ENCODE measurements around the gene HPSE2. TPM values are rescaled to one million over a fixed set of nuclear protein-coding genes. Genes with fewer than 3 reads are reported as not detected.
A peak's percentile ranks its signal among the peaks of the same experiment; 100 is the strongest.

HPSE2 gene
- total RNA-seq, 1 donor from 2014 or later: not detected

DNA sequence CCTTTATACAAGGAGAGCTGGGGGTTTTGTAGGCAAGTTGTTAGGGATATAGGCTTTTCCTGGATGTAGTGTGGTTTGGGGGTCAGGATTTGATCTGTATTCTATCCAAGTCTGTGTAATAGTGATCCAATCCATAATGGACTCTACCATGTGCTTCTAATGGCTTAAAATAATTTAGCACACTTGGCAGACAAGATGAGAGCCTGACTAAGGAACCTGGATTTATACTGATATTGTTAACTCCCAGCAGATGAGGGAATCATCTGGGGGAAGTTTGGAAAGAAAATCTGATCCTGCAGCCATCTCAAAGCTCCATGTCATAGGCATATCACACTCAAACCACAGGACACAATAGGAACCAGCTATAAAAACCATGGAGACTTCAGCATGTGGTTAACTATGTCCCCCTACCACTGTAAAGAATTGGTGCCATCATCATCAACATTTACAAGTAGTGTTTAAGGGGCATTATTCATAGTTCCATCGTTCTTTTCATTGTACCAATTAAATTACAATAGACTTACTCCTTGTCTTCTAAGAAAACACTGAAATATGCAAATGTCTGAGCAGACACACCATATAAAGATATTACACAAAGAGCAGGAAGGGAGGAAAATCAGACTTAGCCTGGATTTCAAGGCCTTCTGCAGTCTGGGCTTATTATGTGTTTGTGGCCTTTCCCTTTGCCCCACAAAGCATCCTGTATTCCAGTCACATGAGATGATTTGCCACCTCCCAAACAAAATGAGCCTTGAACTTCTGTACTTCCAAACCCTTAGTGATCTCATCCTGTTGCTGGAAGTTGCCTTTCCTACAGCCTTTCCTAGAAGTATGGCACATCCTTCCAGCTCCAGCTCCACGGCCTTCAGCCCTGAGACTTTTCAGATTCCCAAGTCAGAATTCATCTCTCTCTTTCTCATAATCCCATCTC, 766.4 kb downstream of the HPSE2 start:
- intact Hi-C loops (cut with DNase I): loop anchor here (5.0 to 10.0 kb wide), 2 partner anchors 196 to 778 kb away; no protein-coding TSS in a partner anchor
- DNase-seq (no peak), ATAC-seq (ENCODE audit: poor library complexity) (no peak)

DNA sequence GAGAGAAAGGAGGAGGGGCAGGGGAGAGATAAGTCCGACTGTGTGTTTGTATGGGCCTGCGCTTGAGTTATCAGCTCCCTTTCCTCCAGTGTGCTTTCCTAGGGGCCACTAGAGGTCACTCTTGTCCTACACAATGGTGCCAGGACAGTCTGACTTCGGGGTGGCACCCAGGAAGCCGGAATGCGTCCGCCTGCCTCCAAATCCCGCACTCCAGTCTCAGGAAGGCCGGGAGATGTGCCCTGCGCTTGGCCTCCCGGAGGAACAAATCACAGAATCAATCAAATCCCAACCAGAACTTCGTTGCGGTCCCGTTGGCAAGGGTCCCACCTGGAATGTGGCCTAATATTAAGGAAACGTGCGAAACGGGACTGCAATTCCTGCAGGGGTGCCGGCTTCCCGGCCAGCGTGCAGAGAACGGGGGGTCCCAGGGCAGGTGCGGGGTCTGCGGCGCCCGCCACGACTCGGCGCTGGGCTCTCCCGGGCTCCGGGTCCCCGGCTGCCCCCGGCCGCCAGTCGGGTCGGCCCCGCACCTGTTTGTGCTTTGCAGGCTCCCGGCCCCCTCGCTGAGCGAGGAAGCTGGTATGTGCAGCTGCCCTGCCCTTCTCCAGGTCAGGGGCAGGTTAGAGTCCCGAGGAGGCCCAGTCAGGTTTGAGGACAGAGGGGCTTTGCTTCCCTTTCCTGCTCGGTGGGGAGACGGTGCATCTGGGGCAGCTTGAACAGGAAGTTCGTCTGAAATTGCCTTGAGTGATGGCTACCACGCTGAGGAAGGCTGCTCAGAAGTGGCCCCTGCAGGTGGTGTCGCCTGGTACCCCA, 767.9 kb downstream of the HPSE2 start:
- intact Hi-C loops (cut with DNase I): loop anchor here (5.0 to 10.0 kb wide), 2 partner anchors 197 to 780 kb away; no protein-coding TSS in a partner anchor
- DNase-seq (peak; percentile 74), ATAC-seq (ENCODE audit: poor library complexity) (peak; percentile 97)

DNA sequence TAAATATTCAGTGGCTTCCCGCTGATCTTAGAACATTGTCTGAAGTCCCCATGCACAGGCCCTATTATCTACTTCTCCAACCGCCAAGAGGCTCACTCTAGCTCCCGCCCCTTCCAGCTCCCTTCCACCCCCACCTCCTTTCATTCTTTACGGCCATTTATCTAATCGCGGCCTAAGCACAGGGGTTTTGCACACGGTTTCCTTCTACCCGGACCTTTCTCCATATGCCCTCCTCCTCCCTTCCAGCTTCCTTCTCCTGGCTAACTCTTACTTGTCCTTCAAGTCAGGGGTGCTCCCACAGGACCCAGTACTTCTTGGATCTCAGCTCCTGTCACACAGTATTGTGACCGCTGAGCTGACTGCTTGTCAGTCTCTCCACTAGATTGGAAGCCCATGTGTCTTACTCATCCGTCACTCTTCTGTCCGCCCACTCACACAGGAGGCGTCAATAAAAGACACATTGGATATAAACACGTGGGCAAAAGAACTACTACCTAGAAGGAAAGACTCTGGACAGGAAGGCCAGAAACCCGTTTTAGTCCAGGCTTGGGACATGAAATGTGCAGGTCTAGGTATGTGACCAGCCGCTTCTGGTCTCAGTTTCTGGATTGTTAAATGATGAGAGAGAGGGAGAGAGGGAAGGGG, 768.7 kb downstream of the HPSE2 start:
- DNase-seq: no peak
- ATAC-seq (ENCODE audit: poor library complexity): no peak
- intact Hi-C loops (cut with DNase I): loop anchor here (5.0 to 10.0 kb wide), 2 partner anchors 198 to 780 kb away; no protein-coding TSS in a partner anchor

DNA sequence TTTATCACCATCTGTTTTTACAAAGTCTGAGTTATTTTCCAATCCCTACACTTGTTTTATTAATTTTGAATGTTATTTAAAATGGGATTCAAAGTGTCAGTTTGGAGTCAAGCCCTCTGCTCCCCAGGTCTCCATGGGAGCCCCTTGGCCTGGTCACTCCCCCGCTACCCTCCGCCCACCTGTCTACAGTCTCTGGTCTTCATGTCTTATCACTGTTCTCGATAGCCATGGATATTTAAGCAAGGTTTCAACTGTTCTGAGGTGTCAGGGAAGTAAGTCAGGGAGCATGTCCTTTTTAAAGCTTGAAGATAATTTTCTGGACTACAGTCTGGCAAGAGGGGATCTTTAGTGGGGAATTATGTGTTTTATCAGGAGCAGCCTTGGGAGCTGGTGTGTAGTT, 769.8 kb downstream of the HPSE2 start:
- intact Hi-C loops (cut with DNase I): loop anchor here (5.0 to 10.0 kb wide), 2 partner anchors 199 to 781 kb away; no protein-coding TSS in a partner anchor
- ATAC-seq (ENCODE audit: poor library complexity): peak; percentile 14

DNA sequence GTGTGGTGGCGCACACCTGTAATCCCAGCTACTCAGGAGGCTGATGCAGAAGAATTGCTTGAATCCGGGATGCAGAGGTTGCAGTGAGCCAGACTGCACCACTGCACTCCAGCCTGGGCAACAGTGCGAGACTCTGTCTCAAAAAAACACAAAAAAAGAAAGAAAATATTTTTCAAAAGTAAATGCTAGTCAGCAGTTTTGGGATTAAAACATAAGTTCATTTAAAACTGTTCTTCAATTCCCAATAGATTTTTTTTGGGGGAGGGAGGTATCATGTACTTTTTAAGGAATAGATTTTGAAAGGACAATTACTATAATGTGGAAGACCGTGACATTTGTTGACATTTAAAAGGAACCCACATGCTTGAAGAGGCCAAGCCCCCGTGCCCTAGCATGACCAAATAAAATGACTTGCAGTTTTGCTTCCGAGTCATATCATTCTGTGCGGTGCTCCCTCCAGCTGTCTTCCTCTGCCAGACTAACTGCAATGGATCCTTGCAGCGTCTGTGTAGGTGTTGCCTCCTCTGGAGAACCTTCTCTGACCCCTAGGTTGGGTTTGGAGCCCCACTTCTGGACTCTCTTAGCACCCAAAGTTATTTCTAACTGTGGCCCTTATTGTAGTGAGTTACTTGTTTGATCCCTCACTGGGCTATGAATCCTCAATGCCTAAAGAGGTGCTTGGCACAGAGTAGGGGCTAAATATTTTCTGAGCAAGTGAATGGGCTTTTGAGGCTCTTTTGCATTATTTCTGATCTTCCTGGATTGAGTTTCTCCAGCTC, 771.5 kb downstream of the HPSE2 start:
- intact Hi-C loops (cut with DNase I): loop anchor here (10.0 kb wide), 1 partner anchor 201 kb away; no protein-coding TSS in a partner anchor
- ATAC-seq (ENCODE audit: poor library complexity): no peak
- no peak for DNase-seq

More for the DNA sequence above, 769.8 kb downstream of the HPSE2 start:
- no peak for DNase-seq

DNA sequence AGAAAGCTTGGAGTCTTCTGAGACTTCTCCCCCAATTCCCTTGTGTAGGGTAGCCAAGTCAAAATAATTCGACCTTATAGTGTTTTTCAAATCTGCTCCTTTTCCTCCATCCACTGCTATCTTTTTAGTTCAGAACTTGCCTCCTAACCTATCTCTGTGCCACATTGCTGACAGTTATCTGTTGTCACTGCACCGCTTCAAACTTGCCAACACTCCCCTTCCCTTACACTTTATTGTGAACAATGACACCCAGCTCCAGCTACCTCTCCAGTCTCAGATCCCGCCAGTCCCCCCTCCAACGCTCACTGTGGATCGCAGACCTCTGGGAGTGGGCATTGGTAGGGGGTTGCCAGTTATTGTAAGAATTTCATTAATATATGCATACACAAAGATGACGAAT, 772.6 kb downstream of the HPSE2 start:
- ATAC-seq (ENCODE audit: poor library complexity) (no peak), DNase-seq (no peak)
- intact Hi-C loops (cut with DNase I): loop anchor here (10.0 kb wide), 1 partner anchor 202 kb away; no protein-coding TSS in a partner anchor

DNA sequence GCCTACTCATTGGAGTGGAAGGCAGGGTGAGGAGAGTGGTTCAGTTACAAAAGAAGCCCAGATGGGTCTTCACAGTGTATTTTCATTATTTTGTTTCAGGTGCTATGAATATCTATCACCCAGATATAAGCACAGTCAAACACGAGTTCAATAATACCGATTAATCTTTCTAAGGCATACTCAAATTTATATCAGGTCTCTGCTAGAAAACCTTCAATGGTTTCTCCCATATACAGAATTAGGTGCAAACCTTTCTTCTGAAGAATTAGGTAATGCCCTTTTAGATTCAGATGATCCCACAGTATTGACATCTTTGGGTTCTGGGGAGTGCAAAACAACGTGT, 774.2 kb downstream of the HPSE2 start:
- intact Hi-C loops (cut with DNase I): loop anchor here (10.0 kb wide), 1 partner anchor 203 kb away; no protein-coding TSS in a partner anchor
- DNase-seq: no peak
- no peak for ATAC-seq (ENCODE audit: poor library complexity)

DNA sequence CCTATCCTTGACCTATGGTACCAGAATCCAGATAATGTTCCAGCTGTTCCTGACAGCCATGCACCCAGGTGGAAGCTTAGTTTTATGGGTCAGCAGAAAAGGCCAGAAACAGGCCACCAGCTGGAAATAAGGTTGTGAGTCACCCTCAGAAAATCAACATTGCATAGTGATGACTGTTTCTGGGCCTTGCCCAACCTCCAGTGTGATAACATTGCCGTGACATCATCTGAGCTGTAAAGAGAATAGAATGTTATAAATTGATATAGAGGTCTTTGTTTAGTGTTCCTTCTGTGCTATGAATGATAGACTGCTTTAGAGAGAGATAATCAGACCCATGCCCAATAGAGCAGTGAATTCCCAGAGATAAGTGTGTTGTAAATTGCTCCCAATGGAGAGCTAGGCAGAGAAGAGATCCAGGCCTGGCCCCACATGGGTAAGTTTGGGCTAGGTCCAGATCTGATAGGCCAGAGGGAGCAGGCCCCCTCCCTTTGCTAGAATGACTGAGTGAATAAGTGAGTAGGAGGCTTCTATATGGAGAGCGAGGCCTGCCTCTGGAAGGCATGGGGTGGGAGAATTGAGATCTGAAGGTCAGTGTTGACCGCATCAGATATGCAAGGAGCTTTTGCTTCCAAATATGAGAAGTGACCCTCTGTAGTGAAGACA, 774.7 kb downstream of the HPSE2 start:
- peak; percentile 89 for ATAC-seq (ENCODE audit: poor library complexity)
- intact Hi-C loops (cut with DNase I): loop anchor here (10.0 kb wide), 1 partner anchor 204 kb away; no protein-coding TSS in a partner anchor
- DNase-seq: no peak

DNA sequence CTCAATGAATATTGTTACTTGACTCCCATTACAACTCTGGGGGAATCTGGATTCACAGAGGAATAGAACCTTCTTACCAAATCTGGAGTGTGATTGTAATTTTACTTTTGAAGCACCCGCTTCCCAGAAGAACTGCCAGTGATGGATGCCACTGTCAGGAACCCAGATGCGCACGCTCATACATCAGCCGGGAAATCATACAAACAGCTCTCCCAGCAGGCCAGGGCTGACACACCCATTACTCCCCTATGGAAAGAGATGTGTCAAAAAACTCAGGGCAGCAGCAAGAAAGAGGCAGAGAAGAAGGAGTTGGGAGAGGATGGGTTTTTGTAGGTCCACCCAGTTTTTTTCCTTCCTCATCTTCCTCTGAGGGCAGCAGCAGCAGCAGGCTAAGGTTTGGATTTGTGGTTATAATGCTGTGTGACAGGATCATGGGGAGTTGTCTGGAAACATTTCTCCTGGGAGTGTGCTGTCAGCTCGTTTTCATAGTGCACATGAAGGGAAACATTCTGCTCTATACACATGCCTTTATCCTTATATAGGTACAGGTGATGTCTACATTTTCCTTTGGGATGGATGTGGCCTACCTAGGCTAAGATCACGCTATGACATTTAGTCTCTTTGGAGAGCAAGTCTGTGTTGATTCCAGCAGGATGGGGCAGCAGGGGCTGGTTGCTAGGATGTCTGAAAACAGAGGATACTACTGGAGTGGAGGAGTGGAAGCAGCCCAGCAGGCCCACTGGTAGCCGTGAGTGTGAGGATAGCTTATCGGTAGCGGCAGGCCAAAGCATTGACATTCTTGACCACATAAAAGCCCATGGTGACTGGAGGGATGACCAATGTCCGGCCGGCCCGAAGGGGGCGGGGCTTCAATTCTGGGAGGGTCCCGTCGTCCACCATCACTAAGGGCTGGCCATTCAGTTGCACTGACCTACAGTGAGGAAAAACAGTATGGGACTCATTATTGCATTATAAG, 776.6 kb downstream of the HPSE2 start:
- ATAC-seq (ENCODE audit: poor library complexity) (no peak), DNase-seq (no peak)
- intact Hi-C loops (cut with DNase I): no loop called here

DNA sequence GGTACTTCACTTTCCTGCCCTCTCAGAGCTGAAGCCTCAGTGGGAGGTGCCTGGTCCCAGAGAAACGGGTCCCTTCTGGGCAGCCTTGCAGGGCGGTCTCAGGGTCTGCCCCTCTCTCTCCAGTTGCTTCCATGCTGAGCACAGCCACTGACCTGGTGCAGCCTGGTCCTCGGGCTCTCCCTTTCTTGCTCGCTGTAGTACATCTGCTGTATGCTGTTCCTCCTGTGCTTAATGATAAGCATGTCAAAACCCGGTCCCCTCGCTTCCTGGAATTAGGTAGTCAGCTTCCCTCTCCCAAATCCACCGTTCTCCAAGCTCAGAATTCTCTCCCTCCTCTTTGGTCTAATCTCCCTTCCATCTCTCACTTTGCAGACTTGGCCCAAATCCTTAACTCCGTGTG, 777.9 kb downstream of the HPSE2 start:
- ATAC-seq (ENCODE audit: poor library complexity) (no peak), DNase-seq (no peak)
- intact Hi-C loops (cut with DNase I): no loop called here

DNA sequence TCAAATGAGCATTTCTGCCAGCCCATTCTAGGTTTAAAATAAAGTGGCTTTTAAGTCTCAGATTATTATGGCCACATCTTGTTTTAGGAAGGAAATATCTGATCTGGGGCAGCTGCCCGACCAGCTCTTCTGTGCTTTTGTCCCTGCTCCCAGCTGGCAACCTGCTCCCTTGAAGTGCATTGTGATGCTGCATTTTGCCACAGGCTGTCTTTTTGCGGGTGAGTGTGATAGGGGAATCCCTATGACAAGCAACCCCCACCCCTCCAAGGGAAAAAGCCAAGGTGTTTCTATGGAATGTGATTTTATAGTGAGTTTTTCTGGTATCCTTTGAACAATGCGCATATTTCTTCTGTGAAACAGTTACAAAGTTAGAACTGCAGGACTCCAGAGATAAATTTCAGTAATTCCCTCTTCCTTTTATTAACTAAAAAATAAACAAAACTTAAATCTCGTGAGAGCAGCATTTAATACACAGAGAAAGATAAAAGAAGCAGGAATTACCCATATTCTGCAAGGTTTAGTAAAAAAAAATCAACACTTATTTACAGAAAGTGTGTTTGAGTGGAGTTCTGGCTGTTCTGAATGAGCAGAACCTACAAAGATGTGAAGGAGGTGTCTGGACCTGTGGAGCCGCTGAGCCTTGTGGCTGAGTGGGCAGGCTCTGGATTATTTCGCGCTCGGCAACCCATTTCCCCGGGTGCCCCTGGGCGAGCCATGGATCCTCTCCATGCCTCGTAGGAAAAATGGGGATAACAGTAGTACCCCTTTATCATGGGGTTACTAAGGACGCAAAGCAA, 778.8 kb downstream of the HPSE2 start:
- no peak for ATAC-seq (ENCODE audit: poor library complexity)
- intact Hi-C loops (cut with DNase I): no loop called here

DNA sequence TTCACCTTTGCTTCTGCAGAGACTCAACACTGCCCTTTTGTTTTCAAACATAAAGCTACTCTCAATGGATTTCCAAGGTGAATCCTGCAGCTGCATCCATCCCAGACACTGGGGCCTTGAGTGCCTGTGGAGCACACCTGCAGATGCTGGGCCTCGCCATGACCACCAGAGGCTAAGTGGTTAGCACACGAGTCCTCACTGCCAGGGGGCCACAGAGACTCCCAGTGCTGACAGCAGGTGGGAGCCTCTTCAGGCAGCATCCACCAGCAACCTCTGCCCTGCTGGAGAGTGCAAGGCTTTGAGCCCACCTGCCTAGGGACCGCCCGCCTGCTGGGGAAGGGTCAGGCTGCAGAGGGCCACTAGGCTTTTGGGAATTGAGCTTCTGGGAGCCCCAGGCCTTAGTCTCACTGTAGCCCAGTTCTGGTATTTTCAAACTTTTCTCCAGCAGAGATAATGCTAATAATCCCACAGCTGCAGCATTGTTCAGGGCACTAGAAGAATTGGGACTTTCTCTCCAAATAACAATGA, 779.5 kb downstream of the HPSE2 start:
- intact Hi-C loops (cut with DNase I): no loop called here
- no peak for DNase-seq
- ATAC-seq (ENCODE audit: poor library complexity): no peak

More for the DNA sequence above, 778.8 kb downstream of the HPSE2 start:
- no peak for DNase-seq

DNA sequence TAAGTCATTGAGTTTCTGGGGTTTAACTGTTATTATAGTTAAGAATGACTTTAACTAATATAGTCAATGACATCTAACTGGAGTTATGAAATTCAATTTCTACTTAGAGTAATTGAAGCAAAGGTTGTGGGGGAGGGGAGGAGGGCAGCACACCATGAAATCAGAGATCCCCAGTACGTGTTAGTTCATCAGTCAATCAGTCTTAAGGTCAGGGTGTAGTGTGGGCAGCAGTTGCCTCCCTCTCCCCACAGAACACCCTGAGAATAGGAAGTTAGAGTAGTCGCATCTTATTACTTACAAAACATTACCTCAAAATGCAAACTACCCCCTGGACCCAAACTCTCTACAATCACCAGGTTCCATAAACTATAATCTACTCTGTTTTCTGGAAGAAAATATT, 781.9 kb downstream of the HPSE2 start:
- no peak for DNase-seq
- intact Hi-C loops (cut with DNase I): no loop called here
- ATAC-seq (ENCODE audit: poor library complexity): no peak

DNA sequence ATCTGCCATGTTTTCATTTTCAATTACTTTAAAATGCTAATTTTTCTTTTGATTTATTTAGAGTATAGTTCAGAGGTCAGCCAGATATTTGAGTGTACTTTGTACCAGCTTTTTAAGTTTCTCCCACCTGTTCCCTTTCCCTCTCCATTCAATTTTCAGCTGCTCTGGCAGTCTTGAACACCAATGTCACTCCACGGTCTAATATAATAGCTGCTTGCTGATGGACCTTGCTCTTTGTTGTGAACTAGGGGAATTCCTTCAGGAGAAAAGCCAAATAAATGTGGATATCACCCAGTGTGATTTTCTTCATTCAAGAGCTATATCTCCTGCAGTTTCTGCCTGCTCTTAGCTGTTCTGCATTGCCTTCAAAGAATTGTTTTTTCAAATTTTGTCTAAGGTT, 785.0 kb downstream of the HPSE2 start:
- ATAC-seq (ENCODE audit: poor library complexity) (no peak), DNase-seq (no peak)

DNA sequence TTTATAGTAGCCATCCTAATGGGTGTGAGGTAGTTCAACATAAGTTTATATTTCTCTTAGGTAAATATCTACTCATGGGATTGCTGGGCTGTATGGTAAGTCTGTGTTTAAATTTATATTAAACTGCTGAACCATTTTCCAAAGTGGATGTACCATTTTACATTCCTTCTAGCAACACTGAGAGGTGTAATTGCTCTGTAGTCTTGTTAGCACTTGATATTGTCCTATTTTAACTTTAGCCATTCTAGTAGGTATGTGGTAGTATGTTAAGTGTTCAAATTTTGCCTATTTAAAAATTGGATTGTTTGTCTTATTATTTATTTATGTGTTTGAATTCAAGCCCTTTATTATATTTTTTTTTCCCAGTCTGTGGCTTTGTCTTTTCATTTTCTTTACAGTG, 786.4 kb downstream of the HPSE2 start:
- ATAC-seq (ENCODE audit: poor library complexity) (no peak), DNase-seq (no peak)
- intact Hi-C loops (cut with DNase I): no loop called here

More for the DNA sequence above, 785.0 kb downstream of the HPSE2 start:
- intact Hi-C loops (cut with DNase I): no loop called here

All from Right ventricle myocardium superior (tissue), 1 donor.